NK-92 treated with Interleukin-12 subunit alpha and Interleukin-12 subunit beta, amount 100 ng/mL, for 24 hours (cell line): ENCODE results near the gene CRBN.
A peak's percentile ranks its signal among the peaks of the same experiment; 100 is the strongest.

ENCODE experiments used
- DNase-seq: peaks from one replicate; lab custom pipeline; 2025; lab: John Stamatoyannopoulos, UW

Gene CRBN

DNA sequence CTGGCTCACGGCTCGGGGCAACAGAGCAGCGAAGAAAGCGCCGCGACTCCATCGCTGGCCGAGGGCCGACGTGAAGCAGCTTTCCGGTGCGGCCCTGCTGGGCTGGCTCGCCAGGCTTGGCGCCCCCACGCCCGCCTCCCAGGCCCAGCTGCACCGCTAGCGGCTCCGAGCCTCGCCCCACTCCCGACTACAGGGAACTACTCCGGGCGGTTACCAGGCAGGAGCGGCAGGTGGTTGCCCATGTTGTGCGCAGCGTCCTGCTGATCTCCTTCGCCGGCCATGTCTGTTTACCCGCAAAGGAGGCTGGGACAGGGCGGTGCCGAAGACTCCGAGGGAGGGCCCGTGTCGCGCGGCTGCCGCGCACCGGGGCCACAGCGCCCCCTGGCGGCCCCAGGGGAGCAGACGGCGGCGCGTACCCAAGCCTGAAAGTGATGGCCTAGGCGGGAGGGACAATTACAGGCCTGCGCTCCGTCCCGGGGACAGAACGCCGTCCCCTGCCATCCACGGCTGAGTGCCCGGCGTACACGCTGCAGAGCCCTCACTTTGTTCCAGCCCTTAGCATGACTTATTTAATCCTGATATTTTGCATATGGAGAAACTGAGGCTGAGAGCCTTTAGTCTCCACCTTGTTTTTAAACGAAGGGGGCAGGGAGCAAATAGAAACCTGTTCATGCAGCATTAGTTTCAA lies at the start of gene CRBN:
Gene CRBN (minus strand): TSS at position 285 of the 688 bp plus-strand sequence. CDS start 4 bp downstream, at position 281.
- peak; percentile 78 for DNase-seq

DNA sequence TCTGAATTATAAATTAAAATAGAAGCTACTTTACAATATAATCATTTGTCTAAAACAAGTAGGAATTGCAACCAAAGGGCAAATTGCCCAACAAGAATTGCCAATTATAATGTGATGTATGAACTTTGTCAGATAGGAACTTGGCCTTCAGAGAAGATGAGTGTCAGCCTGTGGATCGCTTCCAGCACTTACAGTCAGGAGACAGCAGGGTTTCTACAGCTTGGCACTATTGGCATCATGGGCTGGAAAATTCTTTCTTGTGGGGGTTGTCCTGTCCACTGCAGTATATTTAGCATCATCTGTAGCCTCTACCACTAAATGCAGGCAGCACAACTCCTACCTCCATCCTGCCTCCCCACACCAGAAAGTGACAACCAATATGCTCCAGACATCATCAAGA lies 48.1 kb upstream of the CRBN start:
- no peak for DNase-seq

DNA sequence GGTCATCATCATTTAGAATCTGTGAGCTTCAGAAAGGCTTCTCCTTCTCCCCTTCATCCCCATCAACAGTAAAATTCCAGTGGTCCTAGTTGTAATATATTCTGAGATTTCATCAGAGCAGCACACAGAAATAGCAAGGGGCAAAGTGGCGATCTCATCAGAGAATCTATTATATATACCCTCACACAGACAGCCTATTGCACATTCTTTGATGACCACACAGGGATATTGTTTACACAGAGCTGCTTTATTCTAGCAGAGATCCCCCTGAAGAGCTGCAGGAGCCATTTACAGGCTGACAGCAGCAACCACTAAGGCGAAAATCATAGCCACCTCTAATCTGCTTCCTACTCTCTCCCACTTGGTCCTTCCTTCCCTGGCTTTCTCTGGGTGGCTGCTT lies 42.0 kb upstream of the CRBN start:
- no peak for DNase-seq

DNA sequence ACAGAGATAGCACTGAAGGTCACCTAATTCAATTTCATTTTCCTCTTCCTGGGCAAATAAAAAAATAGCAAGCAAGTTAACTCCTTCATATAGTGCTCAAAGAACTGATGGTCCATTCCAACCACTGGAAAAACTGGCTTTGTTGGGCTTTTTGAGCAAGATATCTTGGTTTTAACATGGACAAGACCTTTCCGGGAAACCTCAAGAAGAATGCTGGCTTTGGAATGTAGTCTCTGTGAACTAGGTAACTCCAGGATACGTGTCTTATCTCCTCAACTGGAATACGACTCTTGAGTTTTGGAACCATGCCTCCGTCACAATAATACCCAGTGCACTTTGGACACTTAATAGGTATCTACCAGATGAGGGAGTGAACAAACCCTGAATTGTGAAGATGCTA lies 36.9 kb upstream of the CRBN start:
- DNase-seq: no peak

DNA sequence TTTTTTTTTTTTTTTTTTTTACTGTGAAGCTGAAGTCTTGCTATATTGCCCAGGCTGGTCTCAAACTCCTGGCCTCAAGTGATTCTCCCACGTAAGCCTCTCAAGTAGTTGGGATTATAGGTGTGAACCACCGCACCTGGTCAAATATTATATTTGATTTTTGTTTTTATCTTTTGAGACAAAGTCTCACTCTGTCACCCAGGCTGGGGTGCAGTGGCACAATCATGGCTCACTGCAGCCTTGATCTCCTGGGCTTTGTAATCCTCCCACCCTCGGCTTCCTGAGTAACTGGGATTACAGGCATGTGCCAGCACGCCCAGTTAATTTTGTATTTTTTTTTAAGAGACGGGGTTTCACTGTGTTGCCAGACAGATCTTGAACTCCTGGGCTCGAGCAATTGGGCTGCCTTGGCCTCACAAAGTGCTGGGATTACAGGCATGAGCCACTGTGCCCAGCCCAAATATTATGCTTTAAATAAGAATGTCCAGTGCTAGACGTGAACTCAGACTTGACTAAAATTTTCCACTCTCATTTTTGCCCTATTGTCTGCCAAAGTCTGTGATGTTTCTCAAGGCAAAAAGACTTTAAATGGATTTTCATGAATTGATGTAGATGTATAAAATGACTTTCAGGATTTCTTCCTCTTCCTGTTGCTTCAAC lies 33.4 kb upstream of the CRBN start:
- no peak for DNase-seq

DNA sequence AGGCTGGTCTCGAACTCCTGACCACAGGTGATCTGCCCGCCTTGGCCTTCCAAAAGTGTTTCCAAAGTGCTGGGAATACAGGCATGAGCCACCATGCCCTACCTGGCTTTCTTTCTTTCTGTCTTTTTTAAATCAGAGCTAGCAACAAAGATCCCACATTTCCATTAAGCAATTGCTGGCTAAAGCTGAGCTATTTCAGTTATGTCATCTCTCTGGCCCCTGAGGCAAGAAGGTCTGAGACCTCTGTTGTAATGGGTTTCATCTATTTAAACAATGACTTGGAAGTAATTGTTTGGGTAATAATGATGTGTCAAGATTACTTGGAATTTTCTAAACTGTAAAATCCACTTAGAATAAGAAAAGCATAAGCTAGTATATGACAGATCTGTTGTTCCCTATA lies 30.2 kb upstream of the CRBN start:
- DNase-seq: no peak

DNA sequence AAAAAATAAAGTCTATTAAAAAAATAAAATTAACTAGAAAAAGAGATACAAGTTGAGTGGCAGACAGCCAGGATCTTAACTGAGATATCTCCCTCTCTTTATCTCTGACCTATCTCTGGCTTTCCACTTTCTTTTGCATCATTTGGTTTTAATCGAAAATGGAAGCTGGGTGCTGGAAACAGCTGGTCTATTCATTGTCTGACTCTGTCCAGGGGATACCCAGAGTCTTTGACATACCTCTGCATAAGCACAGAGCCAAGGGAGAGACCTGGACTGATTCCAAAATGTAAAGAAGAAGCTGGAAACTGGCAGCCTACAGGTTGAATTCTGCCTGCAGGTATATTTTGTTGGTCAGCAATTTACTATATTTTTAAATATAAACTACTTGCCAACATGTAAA lies 29.6 kb upstream of the CRBN start:
- DNase-seq: no peak

DNA sequence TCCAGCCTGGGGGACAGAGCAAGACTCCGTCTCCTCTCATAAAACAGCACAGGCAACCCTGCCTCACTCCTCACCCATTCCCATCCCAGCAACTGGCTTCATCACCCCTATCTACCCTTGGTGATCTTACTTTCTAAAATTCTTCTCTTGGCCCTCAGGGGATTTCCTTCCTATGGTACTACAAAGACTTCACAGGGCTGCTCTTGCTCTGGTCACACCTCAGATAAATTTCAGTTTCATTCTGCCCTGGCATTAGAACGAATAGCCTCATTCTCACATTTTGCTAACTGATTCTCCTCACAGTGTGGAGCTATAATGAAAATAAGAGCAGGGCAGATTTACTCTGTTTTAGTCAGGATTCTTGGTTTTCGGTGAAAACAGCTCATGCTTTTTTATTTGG lies 22.1 kb upstream of the CRBN start:
- DNase-seq: no peak

DNA sequence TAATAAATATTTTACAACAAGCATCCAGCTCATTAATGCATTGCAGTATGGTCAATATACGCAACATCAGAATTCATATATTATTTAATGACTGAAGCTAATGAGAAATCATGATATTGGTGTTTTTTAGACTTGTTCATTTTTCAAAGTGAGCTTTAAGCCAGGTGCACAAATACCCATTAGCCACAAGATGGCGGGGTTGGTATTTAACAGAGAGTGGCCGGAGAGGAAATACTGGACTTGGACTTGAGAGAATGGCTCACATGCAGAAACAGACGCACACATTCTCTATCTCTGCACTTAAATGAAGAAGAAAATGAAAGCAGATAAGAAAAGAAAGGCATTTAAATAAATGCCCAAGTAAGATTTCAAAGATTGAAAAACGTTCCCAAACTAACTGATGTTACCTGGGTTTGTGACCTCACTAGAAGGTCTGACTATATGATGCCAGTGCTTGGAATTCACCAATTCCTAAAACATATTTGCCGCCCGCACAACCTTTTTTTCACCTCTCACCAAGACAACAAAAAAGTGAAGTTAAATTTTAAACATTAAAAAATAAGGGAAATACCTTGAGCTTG lies 21.2 kb upstream of the CRBN start:
- no peak for DNase-seq

DNA sequence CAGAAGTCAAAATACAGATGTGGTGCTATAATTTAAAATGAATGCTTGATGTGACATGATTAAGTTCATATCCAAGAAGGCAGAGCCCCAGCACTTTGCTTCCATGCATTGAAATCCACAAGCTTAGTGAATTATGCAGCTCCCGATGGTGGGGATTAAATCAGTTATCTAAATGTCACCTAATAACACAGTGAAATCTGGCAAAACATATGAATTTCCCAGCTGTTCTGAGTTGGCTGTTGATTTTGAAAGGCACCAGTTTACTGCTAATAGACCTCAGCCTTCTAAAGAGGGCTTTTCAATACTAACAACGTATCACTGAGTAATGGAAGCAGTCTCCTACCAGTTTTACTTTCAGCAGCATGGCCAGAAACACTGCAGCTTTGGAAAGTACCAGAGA lies 19.8 kb upstream of the CRBN start:
- no peak for DNase-seq

DNA sequence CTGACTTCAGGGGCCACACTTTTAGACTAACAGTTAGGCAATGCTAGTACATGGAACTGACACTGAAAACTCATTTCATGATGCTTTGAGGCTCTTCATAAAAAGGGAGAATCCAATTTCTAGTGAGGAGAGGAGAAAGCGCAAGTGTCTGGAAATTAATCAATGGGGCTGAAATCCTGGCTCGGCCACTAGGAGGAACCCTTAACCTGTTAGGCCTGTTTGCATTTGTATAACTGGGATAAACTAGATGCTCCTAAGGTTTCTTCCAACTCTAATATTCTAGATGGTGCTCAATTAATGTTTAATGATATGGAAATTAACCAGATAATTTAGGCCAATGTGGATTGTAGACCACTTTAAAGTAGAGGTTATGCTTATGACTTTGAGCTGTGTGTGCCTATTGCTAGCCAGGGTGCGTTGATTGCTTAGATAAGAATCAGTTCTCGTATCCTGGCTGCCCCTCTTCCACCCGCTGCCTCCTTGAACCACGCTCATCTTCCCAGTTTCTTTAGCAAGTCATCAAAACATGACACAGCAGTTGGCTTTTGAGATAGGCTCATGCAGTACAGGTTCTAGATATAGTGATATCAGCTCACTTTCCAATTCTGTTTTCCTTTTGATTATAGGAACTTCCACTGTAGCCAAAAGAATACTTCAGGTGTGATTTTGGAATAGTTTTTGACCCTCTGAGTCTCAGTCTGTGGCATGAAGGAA lies 16.8 kb upstream of the CRBN start:
- DNase-seq: no peak

DNA sequence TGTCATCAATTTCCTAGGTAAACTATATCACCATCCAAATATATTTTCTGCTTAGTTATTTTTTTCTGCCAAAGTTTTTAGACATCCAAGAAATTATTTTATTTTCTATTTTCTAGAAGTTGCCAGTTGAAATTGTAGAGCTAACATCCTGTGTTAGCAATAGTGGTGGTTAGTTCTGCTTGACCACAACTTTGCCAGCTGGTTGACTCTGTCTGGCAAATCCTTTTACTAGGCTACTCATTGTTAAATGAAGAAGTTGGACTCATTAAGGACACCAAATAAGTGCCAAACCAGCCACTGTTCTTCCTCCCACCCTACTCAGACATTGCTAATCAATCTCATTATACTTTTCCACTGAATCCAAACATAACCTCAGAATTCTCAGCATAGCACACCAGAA lies 15.4 kb upstream of the CRBN start:
- DNase-seq: no peak

DNA sequence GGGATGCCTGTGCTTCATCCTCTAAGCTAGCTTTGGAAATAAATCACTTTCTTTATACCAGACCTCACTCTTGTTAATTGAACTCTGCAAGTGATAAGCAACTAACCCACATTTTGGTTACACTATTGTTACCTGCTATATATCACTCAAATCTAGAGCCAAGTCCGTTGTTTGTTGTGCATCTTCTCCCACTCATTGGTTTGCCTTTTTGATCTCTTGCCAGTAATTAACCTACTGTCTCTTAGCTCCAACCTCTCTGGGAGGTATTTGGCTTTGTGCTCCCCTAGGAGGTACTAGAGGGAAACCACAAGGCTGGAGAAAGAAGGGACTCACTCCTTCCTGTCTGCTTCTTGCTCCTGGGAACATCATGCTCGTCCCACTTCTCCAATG lies 12.8 kb upstream of the CRBN start:
- DNase-seq: no peak

DNA sequence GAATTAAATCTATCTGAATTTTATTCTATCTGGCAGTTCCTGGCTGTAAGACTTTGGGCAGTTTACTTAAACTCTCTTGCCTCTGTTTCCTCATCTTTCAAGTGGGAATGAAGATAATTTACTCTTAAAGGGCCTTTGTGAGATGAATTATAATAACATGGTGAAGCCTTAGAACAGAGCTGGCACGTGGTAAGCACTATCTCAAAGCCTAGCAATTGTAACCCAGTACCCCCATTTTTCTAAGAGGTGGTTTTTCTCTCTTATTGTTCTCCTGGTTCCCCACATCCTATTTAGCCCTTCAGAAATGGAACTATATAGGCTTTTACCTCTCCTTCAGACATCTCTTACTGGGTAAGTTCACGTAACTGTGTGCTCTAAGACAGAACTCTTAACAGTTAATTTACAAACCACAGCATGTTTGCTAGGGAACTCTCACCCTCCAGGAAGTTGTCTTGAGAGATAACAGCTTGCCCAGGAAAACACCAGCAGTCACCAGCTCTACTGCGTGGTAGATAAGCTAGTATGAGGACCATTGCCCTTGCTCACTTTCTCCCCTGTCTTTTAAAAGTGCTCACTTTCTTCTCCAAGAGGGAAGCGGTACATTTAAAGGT lies 12.3 kb upstream of the CRBN start:
- DNase-seq: no peak

DNA sequence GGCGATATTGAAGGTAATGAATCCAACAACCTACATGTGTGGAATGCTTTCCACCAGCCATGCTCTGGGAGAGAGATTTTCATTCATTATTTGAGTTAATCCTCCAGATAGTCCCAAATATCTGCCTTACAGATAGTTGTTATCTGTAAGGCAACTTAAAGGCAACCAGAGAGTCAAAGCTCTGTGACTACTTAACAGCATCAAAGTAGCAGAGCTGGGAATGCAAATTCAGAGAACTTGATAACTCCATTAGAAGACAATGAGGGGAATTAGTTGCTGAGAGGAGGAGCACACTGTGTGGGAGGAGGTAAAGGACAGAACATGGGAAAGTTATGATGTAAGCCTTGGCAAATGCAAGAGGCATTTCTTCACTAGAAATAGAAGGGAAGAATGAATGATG lies 10.5 kb upstream of the CRBN start:
- DNase-seq: no peak

DNA sequence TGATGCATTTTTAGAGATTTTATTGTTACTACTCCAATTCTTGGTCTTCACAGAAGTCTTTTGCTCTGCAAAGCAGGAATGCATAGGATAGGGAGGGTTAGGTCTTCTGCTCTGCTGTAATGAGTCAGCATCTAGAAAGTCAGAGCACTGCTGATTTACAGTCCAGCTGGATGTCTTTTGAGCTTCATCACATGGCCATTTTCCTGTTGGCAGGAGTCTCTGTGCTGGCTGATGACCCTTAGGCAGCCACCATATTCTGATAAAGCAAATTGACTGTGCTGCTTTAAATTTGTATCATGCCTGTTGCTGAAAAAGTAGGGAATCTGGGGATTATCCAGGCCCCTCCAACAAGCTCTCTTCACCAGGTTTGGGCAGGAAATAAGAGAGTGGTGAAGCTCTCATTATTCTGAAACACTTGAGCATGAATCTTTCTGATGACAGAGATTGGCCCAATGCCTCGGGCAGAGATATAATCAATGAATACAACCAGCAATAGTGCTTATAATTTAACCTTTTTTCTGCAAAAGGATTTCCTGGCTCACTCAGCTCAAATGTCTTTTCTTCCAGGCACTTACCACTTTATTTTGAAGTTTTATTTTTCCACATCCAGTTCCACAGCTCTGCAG lies 9.7 kb upstream of the CRBN start:
- no peak for DNase-seq

DNA sequence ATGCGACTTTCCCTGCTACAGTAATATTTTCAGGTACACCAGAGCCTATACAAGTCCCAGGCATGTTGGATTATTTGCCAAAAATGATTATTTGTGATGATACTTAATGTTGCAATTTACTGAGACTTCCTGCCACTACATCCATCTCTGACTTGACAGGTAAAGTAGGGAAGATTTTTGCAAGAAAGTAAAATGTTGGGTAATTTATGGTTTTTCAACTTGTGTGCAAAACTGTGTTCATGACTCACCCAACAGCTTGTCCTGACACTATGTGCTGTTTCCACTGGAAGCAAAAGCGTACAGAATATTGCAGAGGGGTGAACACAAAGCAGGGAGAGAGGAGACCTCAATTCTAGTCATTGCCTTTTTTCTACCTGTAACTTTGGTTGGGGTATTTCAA lies 5.4 kb upstream of the CRBN start:
- no peak for DNase-seq

DNA sequence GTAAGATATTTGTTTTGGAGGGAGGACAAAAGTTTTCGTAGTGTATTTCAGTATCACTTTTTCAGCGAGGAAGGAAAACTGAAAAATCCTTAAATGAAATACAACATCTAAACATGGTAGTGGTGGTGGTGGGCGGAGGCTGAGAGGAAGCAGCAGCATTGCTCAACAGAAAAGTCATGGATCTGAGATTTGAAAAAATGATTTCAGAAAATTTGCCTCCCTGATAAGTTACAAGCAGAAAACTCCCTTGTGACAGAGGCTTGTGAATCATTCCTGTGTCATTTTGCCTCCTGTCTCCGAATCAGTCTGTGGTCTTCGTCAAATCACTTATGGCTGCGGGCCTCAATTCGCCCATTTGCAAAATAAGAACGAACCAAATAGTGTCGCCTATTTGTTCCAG lies 965 bp upstream of the CRBN start:
- no peak for DNase-seq

DNA sequence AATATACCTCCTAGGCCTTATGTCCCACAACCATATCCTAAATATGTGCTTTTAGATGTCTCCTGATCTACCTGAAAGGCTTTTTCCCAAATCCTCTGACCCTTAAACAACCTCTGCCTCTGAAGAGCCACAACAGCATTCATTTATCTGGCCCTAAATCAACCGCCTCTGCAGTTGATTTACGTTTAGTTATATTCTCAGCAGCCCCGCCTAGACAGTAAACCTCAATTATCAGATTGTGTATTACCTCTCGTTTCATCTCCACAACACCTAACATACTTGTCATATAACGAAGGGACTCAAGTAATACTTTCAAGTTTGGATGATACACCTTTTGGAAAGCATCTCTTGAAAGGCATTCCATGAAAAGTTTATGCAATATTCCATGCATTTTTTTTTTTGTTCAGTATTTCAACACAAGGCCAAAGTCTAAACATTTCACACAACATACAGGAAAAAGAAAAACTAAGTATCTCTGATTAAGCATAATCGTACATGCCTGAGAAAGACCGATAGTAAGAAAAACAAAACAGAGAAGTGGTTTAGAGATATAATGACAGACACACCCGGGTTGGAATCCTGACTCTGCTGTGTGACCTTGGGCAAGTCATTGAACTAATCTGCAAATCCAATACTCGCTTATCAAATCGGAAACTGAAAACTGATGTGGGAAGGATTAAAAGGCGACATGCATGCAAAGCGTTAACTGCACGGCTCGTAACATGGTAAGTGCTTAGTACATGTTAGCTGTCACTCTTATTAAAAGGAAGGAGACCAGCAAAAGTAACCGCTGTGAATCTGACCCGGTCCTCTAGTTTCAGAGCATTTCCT lies 778 bp downstream of the CRBN start:
- no peak for DNase-seq

DNA sequence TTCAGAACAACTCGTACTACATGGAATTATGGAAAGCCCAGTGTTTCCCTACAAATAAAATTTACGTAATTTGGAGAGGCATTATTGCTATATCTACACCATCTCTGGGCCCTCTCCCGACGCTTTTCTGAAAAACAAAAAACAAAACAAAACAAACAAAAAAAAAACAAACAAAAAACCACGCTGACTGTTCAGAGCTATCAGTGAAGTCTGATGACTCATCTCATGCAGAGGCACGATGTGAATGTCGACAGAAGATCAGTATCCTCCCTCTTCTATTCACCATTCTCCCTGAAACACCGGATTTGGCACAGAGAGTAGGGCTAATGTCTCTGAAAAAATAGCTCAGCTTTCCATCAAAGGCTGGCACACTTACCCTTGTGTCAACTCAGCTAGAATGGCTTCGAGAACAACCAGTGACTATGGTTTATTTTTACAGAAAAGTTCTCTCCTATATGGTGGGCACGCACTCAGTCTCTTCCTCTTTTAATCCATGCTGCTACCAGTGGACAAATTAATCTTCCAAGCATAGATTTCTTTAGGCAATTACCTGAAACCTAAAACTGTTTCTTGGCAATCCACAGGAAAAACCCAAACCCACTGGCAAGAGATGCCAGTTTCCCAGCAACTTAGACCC lies 1.5 kb downstream of the CRBN start:
- no peak for DNase-seq

DNA sequence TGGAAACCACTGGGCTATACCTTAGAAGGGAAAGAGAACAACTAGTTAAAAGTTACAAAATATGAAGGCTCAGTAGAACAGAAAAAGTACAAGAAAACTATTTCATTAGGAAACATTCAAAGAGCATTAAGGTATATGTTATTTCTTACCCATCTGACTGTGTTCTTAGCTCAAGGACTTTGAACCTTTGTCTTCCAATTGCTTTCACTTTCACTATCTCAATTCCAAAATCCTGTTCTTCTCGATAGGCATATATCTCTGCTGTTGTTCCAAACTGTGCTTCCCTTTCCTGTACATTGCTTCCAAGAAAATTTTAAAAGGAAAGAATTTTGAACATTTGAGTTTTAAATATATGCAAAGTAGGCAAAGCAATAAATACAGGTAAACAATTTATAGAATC lies 6.9 kb downstream of the CRBN start:
- no peak for DNase-seq
